ENCODE data around the gene RALGDS.

Gene RALGDS

DNA sequence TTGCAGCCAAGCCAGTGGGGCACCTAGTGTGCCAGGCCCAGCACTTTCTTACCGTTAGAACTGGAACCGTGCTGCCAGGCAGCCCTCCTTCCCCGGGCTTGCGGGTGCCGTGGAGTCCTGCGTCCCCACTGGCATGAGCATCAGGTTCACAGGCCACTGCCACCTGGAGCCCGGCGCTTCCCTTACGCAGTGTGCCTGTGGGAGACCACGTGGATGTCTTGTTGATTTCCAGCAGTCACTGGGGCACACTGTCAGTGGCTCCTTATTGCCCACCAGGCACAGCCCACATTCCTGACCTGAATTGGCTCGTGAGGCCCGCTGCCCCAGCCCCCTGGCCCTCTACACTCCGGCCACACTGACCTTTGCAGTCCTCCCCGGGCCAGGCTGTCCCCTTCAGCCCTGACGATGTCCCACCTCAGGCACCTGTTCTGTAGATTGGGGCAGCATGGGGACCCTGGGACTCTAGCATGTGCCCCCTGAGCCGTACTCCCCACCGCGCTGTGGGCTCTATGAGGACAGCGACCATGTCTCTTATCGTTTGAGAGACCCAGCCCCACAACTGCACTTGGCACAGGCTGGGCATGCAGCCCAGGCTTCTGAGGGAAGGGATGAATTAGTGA, 69.6 kb downstream of the RALGDS start:
- DNase-seq (ENCODE audit: low spot score) = no peak

DNA sequence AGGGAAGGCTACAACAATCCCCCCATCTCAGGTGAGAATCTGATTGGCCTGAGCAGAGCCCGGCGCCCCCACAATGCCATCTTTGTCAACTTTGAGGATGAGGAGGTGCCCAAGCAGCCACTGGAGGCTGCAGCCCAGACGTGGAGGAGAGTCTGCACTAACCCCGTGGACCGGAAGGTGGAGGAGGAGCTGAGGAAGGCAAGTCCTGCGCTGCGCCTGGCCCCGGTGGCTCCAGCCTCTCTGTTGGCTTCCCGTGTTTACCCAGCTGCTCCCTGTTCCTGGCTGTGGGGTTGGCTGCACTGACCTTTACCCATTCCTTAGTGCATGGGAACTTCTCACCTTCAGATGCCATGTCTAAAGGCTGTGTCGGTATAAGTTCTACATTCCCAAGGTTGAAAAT, 70.3 kb downstream of the RALGDS start:
- DNase-seq (ENCODE audit: low spot score) = no peak

DNA sequence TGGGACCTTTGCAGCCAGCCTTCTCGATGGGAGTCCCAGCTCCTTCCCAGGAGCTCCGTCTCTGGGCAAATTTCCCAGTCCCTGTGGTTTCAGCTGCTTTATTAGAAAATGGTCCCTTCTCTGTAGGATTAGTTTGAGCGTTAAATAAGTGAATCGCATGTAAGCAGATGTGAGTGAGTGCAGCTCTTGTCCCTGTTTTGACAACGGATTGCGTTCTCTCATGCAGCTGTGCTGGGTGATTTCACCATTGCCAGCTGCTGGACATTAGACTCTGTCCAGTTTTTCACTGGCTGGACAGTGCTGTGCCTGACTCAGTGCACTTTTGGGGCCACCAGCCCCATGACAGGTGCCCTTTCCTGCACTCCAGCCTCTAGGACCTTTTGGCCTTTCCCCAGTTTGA, 70.9 kb downstream of the RALGDS start:
- no peak for DNase-seq (ENCODE audit: low spot score)

DNA sequence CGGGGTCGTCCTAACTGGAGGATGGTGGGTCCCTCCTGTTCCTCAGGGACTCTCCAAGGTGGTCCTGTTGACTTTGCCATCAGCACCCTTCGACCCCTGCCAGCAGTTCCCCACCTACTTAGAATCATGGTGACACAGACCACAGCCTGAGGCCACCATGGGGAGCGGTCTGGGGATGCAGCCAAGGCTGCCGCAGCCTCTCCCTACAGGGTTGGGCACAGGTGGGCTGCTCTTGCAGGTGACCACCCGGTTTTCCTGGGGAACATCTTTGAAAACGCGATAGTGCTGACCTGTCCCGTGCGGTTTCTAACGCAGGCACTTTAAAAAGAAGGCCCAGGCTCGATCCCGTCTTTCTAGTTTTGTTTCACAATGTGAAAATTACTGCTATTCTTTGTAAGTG, 72.0 kb downstream of the RALGDS start:
- no peak for DNase-seq (ENCODE audit: low spot score)

DNA sequence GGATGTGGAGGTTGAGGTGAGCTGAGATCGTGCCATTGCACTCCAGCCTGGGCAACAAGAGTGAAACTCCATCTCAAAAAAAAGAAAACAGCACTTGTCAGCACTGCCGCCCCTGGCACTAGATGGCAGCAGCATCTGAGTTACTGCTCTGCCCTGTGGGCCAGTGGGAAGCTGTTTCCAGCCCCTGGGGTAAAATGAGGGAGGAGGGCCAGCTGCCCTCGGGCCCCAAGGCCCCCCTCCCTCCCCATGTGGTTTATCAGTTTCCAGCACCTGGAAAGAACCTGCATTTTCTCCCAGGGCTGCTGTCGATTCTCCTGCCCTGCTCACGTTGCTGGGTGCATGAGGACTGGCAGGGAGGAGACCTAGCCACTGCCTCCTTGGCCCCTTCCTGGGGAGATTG, 72.4 kb downstream of the RALGDS start:
- DNase-seq (ENCODE audit: low spot score) = no peak
